Fibroblast of lung (primary cell): ENCODE measurements around the gene FANK1. TPM values are rescaled to one million over a fixed set of nuclear protein-coding genes. Genes with fewer than 3 reads are reported as not detected.

Experiments used
- DNase-seq, 2 donors: peaks; one replicate each; pipeline versions ENCODE4 v3.0.0 to v3.0.0-alpha.2; 2010; ENCODE audit warnings: low read depth in 2 of 2
- H2AFZ ChIP-seq: 2 replicates; pipeline ENCODE4 v1.5.1; 2012; ENCODE audit warnings: low read length, control low read depth, inconsistent platforms
- H3K27ac ChIP-seq: 2 replicates; pipeline ENCODE4 v1.5.1; 2011; ENCODE audit warnings: low read length, control low read depth; ENCODE audit not compliant: insufficient read depth
- H3K27me3 ChIP-seq: 2 replicates; pipeline ENCODE4 v1.5.1; 2011; ENCODE audit warnings: mild to moderate bottlenecking, low read length; ENCODE audit not compliant: control insufficient read depth, insufficient read depth
- H3K36me3 ChIP-seq: 2 replicates; pipeline ENCODE4 v1.5.1; 2011; ENCODE audit warnings: low read length; ENCODE audit not compliant: control insufficient read depth, insufficient read depth
- H3K4me1 ChIP-seq: 2 replicates; pipeline ENCODE4 v1.5.1; 2011; ENCODE audit warnings: low read length; ENCODE audit not compliant: control insufficient read depth, insufficient read depth; ENCODE audit errors: extremely low read depth
- H3K4me2 ChIP-seq: 2 replicates; pipeline ENCODE4 v1.5.1; 2011; ENCODE audit warnings: low read length, control low read depth; ENCODE audit not compliant: insufficient read depth; ENCODE audit errors: extremely low read depth
- H3K4me3 ChIP-seq, 4 experiments: fragments of 200-600 bp in 1 of 4; sonication (generic) in 1 of 4; replicated peaks in 1 of 4; 2 replicates each; pipeline ENCODE4 v1.5.1; 2011 to 2016; ENCODE audit warnings: low read length in 4 of 4, low read depth in 3 of 4, mild to moderate bottlenecking in 3 of 4, control low read depth in 2 of 4, inconsistent platforms in 1 of 4, mixed read lengths in 1 of 4; ENCODE audit not compliant: insufficient read depth in 1 of 4; ENCODE audit errors: control extremely low read depth in 1 of 4
- H3K79me2 ChIP-seq: 2 replicates; pipeline ENCODE4 v1.5.1; 2012; ENCODE audit warnings: mild to moderate bottlenecking, low read length, inconsistent platforms; ENCODE audit not compliant: control insufficient read depth, insufficient read depth
- H3K9ac ChIP-seq: 2 replicates; pipeline ENCODE4 v1.5.1; 2011; ENCODE audit warnings: mild to moderate bottlenecking, low read length, control low read depth; ENCODE audit not compliant: insufficient read depth
- H3K9me3 ChIP-seq: 2 replicates; pipeline ENCODE4 v1.5.1; 2012; ENCODE audit warnings: low read depth, low read length; ENCODE audit not compliant: control insufficient read depth, insufficient read depth
- H4K20me1 ChIP-seq: 2 replicates; pipeline ENCODE4 v1.5.1; 2011; ENCODE audit warnings: low read length; ENCODE audit not compliant: control insufficient read depth, insufficient read depth; ENCODE audit errors: extremely low read depth
- EZH2 ChIP-seq: IDR thresholded peaks from 2 replicates; pipeline ENCODE4 v1.5.1; 2012; ENCODE audit warnings: low read length, control low read depth, mild to moderate bottlenecking; ENCODE audit errors: missing control alignments
- polyA plus RNA-seq, 2 donors: library from polyadenylated mRNA; depleted of rRNA in 1 of 2; stranded (reverse) in 1 of 2; unstranded in 1 of 2; fragments of >200 nt; gene quantifications; 2 replicates each; pipeline ENCODE4 v1.2.1, GENCODE V29; 2011 to 2012; ENCODE audit warnings: missing spikeins in 1 of 2
- total RNA-seq: library from RNA; depleted of rRNA; stranded (reverse); fragments of >200 nt; gene quantifications from 2 replicates; pipeline ENCODE4 v1.2.1, GENCODE V29; 2014
- TF ChIP-seq, protein P1 (sequence below), 2 donors: IDR thresholded peaks in 1 of 2; conservative IDR thresholded peaks in 1 of 2; 1 replicate in 1 of 2; 2 replicates in 1 of 2; pipeline ENCODE4 v1.5.1; 2011 to 2012; ENCODE audit warnings: low read length in 2 of 2, control low read depth in 1 of 2, inconsistent platforms in 1 of 2, low read depth in 1 of 2, mild to moderate bottlenecking in 1 of 2

The FANK1 gene
- total and polyA plus RNA-seq, 2 donors (not counting 1 experiment from before 2014, with no cell fraction given) = 0.83 to 4.4 TPM

DNA sequence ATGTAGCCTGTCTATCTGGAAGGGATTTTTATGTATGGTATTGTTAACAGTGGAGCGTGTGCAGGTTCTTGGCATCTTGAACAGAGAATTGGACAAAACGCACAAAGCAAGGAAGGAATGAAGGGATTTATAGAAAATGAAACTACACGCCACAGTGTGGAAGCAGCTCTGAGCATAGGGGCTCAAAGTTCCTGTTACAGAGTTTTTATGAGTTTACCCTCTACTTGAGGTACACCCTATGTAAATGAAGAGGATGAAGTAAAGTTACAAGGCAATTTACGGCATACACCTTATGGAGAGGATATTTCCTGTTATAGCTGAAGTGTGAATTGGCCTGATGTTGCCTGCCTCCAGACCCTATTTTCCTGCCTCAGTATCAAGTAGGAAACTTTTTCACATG is 33.3 kb downstream of the FANK1 start:
- Histone ChIP-seq H4K20me1 (no peaks in the 10 kb centered on the region), H3K4me1 (no peaks in the 10 kb centered on the region), H3K4me2 (no peak overlapping the region), H2AFZ (no peak overlapping the region), H3K4me3 (no peak overlapping the region), H3K27ac (no peak overlapping the region), H3K36me3 (no peaks in the 10 kb centered on the region), H3K9me3 (no peaks in the 10 kb centered on the region), H3K79me2 (no peaks in the 10 kb centered on the region), H3K27me3 (no peaks in the 10 kb centered on the region), H3K9ac (no peak overlapping the region)
- TF ChIP-seq, protein P1, sequence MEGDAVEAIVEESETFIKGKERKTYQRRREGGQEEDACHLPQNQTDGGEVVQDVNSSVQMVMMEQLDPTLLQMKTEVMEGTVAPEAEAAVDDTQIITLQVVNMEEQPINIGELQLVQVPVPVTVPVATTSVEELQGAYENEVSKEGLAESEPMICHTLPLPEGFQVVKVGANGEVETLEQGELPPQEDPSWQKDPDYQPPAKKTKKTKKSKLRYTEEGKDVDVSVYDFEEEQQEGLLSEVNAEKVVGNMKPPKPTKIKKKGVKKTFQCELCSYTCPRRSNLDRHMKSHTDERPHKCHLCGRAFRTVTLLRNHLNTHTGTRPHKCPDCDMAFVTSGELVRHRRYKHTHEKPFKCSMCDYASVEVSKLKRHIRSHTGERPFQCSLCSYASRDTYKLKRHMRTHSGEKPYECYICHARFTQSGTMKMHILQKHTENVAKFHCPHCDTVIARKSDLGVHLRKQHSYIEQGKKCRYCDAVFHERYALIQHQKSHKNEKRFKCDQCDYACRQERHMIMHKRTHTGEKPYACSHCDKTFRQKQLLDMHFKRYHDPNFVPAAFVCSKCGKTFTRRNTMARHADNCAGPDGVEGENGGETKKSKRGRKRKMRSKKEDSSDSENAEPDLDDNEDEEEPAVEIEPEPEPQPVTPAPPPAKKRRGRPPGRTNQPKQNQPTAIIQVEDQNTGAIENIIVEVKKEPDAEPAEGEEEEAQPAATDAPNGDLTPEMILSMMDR (conservative IDR thresholded peaks at IDR 0.05 in 1 of 2, IDR thresholded peaks at IDR 0.05 in 1 of 2; ENCODE audit: low read depth in 1 of 2, low read length in 2 of 2) = no peak
- TF ChIP-seq EZH2 = no peak
- no peak for DNase-seq

DNA sequence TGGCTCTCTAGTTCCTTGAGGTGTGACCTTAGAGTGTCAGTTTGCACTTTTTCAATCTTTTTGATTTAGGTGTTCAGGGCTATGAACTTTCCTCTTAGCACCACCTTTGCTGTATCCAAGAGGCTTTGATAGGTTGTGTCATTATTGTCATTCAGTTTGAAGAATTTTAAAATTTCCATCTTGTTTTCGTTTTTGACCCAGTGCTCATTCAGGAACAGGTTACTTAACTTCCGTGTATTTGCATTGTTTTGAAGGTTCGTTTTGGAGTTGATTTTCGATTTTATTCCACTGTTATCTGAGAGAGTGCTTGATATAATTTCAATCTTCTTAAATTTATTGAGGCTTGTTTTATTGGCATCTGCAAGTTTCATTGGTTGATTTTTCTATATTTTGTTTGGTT is 37.3 kb downstream of the FANK1 start:
- Histone ChIP-seq H3K4me2 (no peak overlapping the region), H3K27me3 (no peaks in the 10 kb centered on the region), H3K4me3 (no peak overlapping the region), H3K36me3 (no peaks in the 10 kb centered on the region), H3K27ac (no peak overlapping the region), H3K79me2 (no peaks in the 10 kb centered on the region), H4K20me1 (no peaks in the 10 kb centered on the region), H2AFZ (no peak overlapping the region), H3K9ac (no peak overlapping the region), H3K9me3 (no peaks in the 10 kb centered on the region), H3K4me1 (no peaks in the 10 kb centered on the region)
- no peak for TF ChIP-seq EZH2
- TF ChIP-seq, protein P1 (conservative IDR thresholded peaks at IDR 0.05 in 1 of 2, IDR thresholded peaks at IDR 0.05 in 1 of 2; ENCODE audit: low read depth in 1 of 2, low read length in 2 of 2) = no peak
- DNase-seq = no peak

DNA sequence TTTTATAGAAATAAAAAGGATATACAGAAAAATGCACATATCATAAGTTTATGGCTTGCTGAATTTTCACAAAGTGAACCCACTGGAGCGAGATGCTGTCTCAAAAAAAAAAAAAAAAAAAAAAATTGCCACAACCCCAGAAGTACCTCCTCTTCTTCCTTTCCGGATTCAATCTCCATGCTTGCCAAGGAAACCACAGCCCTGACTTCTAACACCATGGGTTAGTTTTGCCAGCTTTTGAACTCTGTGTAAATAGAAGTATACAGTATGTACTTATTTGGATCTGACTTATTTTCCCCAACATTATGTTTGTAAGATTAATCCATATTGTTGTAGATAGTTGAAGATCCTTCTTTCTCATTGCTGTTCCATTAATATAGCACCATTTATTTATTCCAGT is 40.0 kb downstream of the FANK1 start:
- no peaks in the 10 kb centered on the region for H3K9me3 ChIP-seq
- DNase-seq = peak in 1 of 2 donors; percentile 70

More for the DNA sequence above, 40.0 kb downstream of the FANK1 start:
- Histone ChIP-seq H3K4me1 (no peaks in the 10 kb centered on the region), H3K27me3 (no peaks in the 10 kb centered on the region), H3K9ac (no peak overlapping the region), H3K4me3 (no peak overlapping the region), H3K4me2 (no peak overlapping the region), H3K36me3 (no peaks in the 10 kb centered on the region), H3K27ac (no peak overlapping the region), H2AFZ (no peak overlapping the region), H3K79me2 (no peaks in the 10 kb centered on the region), H4K20me1 (no peaks in the 10 kb centered on the region)
- TF ChIP-seq EZH2 = no peak
- TF ChIP-seq, protein P1 (conservative IDR thresholded peaks at IDR 0.05 in 1 of 2, IDR thresholded peaks at IDR 0.05 in 1 of 2; ENCODE audit: low read depth in 1 of 2, low read length in 2 of 2) = no peak
